IMR-90 (cell line): ENCODE results near the gene RABEP1. TPM values are rescaled to one million over a fixed set of nuclear protein-coding genes. Genes with fewer than 3 reads are reported as not detected.

Source experiments
- ATAC-seq: fragments of 200-7000 bp; cut with Tn5 transposase; 2 replicates; pipeline ENCODE4 v1.9.1; 2020; ENCODE audit warnings: low read depth, mild to moderate bottlenecking, moderate library complexity
- BruUV-seq: library from RNA; stranded (reverse); fragments of 400-500 nt; replicated peaks from 2 replicates; lab custom pipeline; 2021; lab: Mats Ljungman, UMichigan
- CTCF ChIA-PET: fragments of 300-600 bp; formaldehyde crosslinking; extraction: SDS; loops from one replicate; lab custom pipeline; 2021; ENCODE audit warnings: antibody characterized with exemption; lab: Yijun Ruan, JAX
- POLR2A ChIA-PET: fragments of 300-600 bp; sonication (Branson Sonifier 250); formaldehyde crosslinking; loops from one replicate; lab custom pipeline; 2022; ENCODE audit warnings: antibody characterized with exemption; ENCODE audit not compliant: unreplicated experiment; lab: Charles Lee
- DNase-seq: peaks from one replicate; pipeline ENCODE4 v3.0.0; 2013
- H2AFZ ChIP-seq: replicated peaks from 2 replicates; pipeline ENCODE3; 2013; ENCODE audit warnings: low read length, mild to moderate bottlenecking; ENCODE audit not compliant: poor library complexity
- H2AK5ac ChIP-seq: 2 replicates; pipeline ENCODE4 v1.6.1; 2013; ENCODE audit warnings: low read depth, low read length, inconsistent platforms
- H2AK9ac ChIP-seq: replicated peaks from 2 replicates; pipeline ENCODE3; 2013; ENCODE audit warnings: mild to moderate bottlenecking, low read depth, low read length, moderate library complexity; ENCODE audit not compliant: poor library complexity
- H2BK120ac ChIP-seq: 2 replicates; pipeline ENCODE4 v1.6.1; 2013; ENCODE audit warnings: low read depth, low read length, inconsistent platforms
- H2BK15ac ChIP-seq: 3 replicates; pipeline ENCODE4 v1.6.1; 2013; ENCODE audit warnings: low read depth, low read length, inconsistent platforms
- H2BK20ac ChIP-seq: 2 replicates; pipeline ENCODE4 v1.6.1; 2013; ENCODE audit warnings: low read depth, mild to moderate bottlenecking, inconsistent platforms, low read length, moderate library complexity
- H2BK5ac ChIP-seq: 2 replicates; pipeline ENCODE4 v1.6.1; 2013; ENCODE audit warnings: mild to moderate bottlenecking, low read depth, low read length, inconsistent platforms; ENCODE audit not compliant: poor library complexity, severe bottlenecking
- H3K14ac ChIP-seq: replicated peaks from 2 replicates; pipeline ENCODE4 v1.6.1; 2013; ENCODE audit warnings: low read depth, low read length, inconsistent platforms
- H3K18ac ChIP-seq: 2 replicates; pipeline ENCODE4 v1.6.1; 2013; ENCODE audit warnings: low read depth, low read length, control low read depth
- H3K23ac ChIP-seq: 2 replicates; pipeline ENCODE4 v1.6.1; 2013; ENCODE audit warnings: low read depth, low read length, inconsistent platforms
- H3K27ac ChIP-seq: 2 replicates; pipeline ENCODE4 v1.5.1; 2013; ENCODE audit warnings: mild to moderate bottlenecking, control low read depth, low read length; ENCODE audit not compliant: insufficient read depth
- H3K27me3 ChIP-seq: 2 replicates; pipeline ENCODE4 v1.6.1; 2013; ENCODE audit warnings: low read length; ENCODE audit not compliant: control insufficient read depth, insufficient read depth
- H3K36me3 ChIP-seq: 2 replicates; pipeline ENCODE4 v1.6.1; 2013; ENCODE audit warnings: low read length, mixed read lengths; ENCODE audit not compliant: control insufficient read depth, insufficient read depth
- H3K4ac ChIP-seq: 2 replicates; pipeline ENCODE4 v1.6.1; 2013; ENCODE audit warnings: low read depth, low read length, inconsistent platforms
- H3K4me1 ChIP-seq: 2 replicates; pipeline ENCODE4 v1.6.1; 2013; ENCODE audit warnings: low read length, mixed read lengths; ENCODE audit not compliant: control insufficient read depth, insufficient read depth
- H3K4me2 ChIP-seq: 2 replicates; pipeline ENCODE4 v1.6.1; 2013; ENCODE audit warnings: low read depth, mild to moderate bottlenecking, control low read depth, low read length, moderate library complexity
- H3K4me3 ChIP-seq: 2 replicates; pipeline ENCODE4 v1.5.1; 2013; ENCODE audit warnings: low read depth, mild to moderate bottlenecking, control low read depth, low read length, moderate library complexity; ENCODE audit not compliant: insufficient read depth
- H3K56ac ChIP-seq: 2 replicates; pipeline ENCODE4 v1.6.1; 2013; ENCODE audit warnings: low read length, inconsistent platforms; ENCODE audit not compliant: insufficient read depth; ENCODE audit errors: extremely low read depth
- H3K79me1 ChIP-seq, 2 experiments: 2 replicates each; pipeline ENCODE4 v1.6.1; 2013; ENCODE audit warnings: low read length in 2 of 2, inconsistent platforms in 1 of 2, low read depth in 1 of 2
- H3K9ac ChIP-seq: 2 replicates; pipeline ENCODE4 v1.6.1; 2013; ENCODE audit warnings: low read depth, low read length, control low read depth
- H3K9me1 ChIP-seq: 2 replicates; pipeline ENCODE4 v1.6.1; 2013; ENCODE audit warnings: low read length, inconsistent platforms; ENCODE audit not compliant: insufficient read depth
- H3K9me3 ChIP-seq: 2 replicates; pipeline ENCODE4 v1.6.1; 2013; ENCODE audit warnings: low read length; ENCODE audit not compliant: control insufficient read depth, insufficient read depth
- H4K20me1 ChIP-seq: 2 replicates; pipeline ENCODE4 v1.6.1; 2013; ENCODE audit warnings: low read length, inconsistent platforms; ENCODE audit not compliant: insufficient read depth
- H4K5ac ChIP-seq: 2 replicates; pipeline ENCODE4 v1.6.1; 2013; ENCODE audit warnings: mild to moderate bottlenecking, low read depth, low read length, control low read depth
- H4K8ac ChIP-seq, 2 experiments: 2 replicates each; pipeline ENCODE4 v1.6.1; 2013; ENCODE audit warnings: low read depth in 2 of 2, low read length in 2 of 2, control low read depth in 1 of 2, inconsistent platforms in 1 of 2
- H4K91ac ChIP-seq: 2 replicates; pipeline ENCODE4 v1.6.1; 2013; ENCODE audit warnings: low read depth, low read length, inconsistent platforms; ENCODE audit not compliant: insufficient read depth
- CHD1 ChIP-seq: IDR thresholded peaks from 2 replicates; pipeline ENCODE4 v1.6.1; 2012; ENCODE audit warnings: low read depth, low read length, improper control_type of control experiment
- MAZ ChIP-seq: IDR thresholded peaks from 2 replicates; pipeline ENCODE4 v1.6.1; 2012; ENCODE audit warnings: low read depth, mild to moderate bottlenecking, low read length, improper control_type of control experiment, moderate library complexity, borderline replicate concordance
- NFE2L2 ChIP-seq: fragments of 150-350 bp; IDR thresholded peaks from 2 replicates; pipeline ENCODE4 v1.6.1; 2016; ENCODE audit warnings: low read depth, mild to moderate bottlenecking, low read length
- RFX5 ChIP-seq: IDR thresholded peaks from 2 replicates; pipeline ENCODE4 v1.8.0; 2012; ENCODE audit warnings: low read depth, mild to moderate bottlenecking, low read length, moderate library complexity
- SMC3 ChIP-seq: fragments of 150-350 bp; IDR thresholded peaks from 2 replicates; pipeline ENCODE4 v1.6.1; 2016; ENCODE audit warnings: low read depth, mild to moderate bottlenecking, antibody characterized with exemption, low read length, moderate library complexity
- WGBS, 2 experiments: methylation state at CpG; one replicate each; pipeline versions ENCODE4 v1.1.5 to v1.1.7; 2013; ENCODE audit warnings: missing lambda C conversion rate in 2 of 2; ENCODE audit not compliant: insufficient read length in 1 of 2; ENCODE audit errors: extremely low coverage in 2 of 2; 5-methylcytosine and 5-hydroxymethylcytosine counted together
- dilution Hi-C: fragments of 300-500 bp; cut with HindIII; formaldehyde crosslinking; loops from one replicate; pipeline ENCODE4 v1.14.3; 2018; ENCODE audit warnings: low sequenced_read_pairs; ENCODE audit not compliant: unreplicated experiment
- in situ Hi-C: fragments of 300-500 bp; cut with MboI; formaldehyde crosslinking; loops from 3 replicates; pipeline ENCODE4 v1.14.3; 2019; ENCODE audit warnings: low sequenced_read_pairs, inconsistent platforms, mixed read lengths
- intact Hi-C: fragments of 100-400 bp; cut with micrococcal nuclease; formaldehyde crosslinking; loops from 2 replicates; pipeline ENCODE4 v1.10.0; 2022
- polyA plus RNA-seq, 3 experiments: library from polyadenylated mRNA; depleted of rRNA; stranded (reverse); fragments of >200 nt; gene quantifications; 2 replicates each; pipeline ENCODE4 v1.2.3, GENCODE V29; 2012; ENCODE audit warnings: low replicate concordance in 1 of 3
- total RNA-seq: library from RNA; depleted of rRNA; stranded (reverse); fragments of >200 nt; gene quantifications from 2 replicates; pipeline ENCODE4 v1.2.3, GENCODE V29; 2012
- TF ChIP-seq, protein P1 (sequence below): fragments of 150-350 bp; IDR thresholded peaks from 2 replicates; pipeline ENCODE4 v1.6.1; 2017; ENCODE audit warnings: mild to moderate bottlenecking, antibody characterized with exemption, low read length, low read depth
- TF ChIP-seq, protein P2 (sequence below): fragments of 150-350 bp; IDR thresholded peaks from 2 replicates; pipeline ENCODE4 v1.6.1; 2016; ENCODE audit warnings: low read depth, mild to moderate bottlenecking, low read length, moderate library complexity, borderline replicate concordance
- TF ChIP-seq, protein P3 (sequence below): conservative IDR thresholded peaks from 2 replicates; pipeline ENCODE4 v1.5.1; 2012; ENCODE audit warnings: mild to moderate bottlenecking, low read depth, low read length, improper control_type of control experiment

Gene RABEP1
- total and polyA plus RNA-seq, 2 of the 4 experiments (the other 2 are of a cell fraction): 15.3 to 38.2 TPM

DNA sequence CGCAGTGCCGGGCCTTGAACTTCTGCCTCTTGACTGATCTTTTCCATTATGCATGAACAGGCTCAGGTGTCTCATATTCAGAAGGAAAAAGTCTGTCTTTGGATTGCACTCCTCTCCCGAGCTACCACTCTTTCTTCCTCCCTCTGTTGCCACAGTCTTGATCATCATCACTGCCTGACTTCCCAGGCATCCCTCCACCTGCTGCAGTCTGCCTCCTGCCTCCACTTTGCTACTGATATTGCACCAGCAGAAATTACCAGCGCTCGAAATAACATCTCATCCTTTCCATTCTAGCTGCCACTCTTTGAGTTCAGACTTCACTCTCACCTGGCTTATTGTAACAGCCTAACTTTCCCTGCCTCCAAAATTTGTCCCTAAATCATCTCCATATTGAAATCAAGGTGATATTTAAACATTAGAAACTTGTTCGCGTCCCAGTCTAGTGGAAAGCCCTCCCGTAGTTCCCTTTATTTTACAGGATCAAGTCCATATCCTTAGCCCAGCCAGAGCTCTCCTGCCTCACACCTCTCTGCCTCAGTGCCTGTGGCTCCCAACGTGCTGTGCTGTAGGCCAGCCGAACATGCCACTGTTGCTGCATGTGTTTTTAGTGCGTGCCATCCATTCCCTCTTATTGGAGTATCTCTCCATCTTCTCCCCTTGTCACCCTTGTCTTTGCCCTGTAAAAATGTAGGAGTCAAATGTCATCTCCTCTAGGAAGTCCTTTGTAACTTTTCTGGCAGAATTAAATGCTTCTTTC is 97.4 kb downstream of the RABEP1 start (continued):
- no peak for TF ChIP-seq NFE2L2

DNA sequence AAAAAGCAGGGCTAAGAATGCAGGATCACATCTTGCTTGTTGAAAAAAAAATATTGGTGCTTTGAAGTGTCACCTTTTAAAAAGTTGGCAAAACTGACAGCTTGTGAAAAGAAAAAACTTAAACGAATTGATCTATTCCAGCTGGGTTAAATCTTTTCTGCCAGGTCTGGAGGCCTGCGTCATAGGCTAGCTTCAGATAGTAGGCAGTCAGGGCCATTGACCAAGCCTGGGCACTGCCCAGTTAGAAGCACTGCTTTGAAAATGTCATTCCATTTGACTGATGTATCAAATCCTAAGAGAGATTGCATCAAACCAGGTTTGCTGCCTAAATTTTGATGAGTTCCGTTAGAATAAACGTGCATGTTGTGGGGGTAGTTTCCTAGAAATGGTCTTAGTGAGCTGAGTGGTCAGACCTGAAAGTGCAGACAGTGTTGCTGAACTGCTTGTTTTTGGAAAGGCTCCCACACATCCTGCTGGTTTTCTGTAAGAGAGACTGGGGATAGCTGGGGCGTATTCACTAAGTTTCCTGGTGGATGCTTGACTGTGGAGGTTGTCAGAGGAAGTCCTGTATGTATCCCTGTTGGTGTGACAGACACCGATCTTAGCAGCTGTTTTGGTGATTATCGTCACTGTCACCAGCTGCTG is 98.5 kb downstream of the RABEP1 start:
- Histone ChIP-seq H4K8ac (no peak overlapping the region), H3K79me1 (peaks cover 2 to 3% of the 10 kb centered on the region in 2 experiments; a peak in 2 of 4 replicates), H2BK15ac (no peak overlapping the region), H3K9ac (no peak overlapping the region), H3K4ac (no peak overlapping the region), H3K36me3 (peaks cover 56% of the 10 kb centered on the region), H4K20me1 (no peaks in the 10 kb centered on the region), H3K9me3 (no peaks in the 10 kb centered on the region), H3K27me3 (no peaks in the 10 kb centered on the region), H3K56ac (no peak overlapping the region), H3K4me1 (no peaks in the 10 kb centered on the region), H3K9me1 (peaks cover 5% of the 10 kb centered on the region; the same call in 1 of the 2 replicates), H2AK9ac (no peak overlapping the region), H2BK5ac (no peak overlapping the region), H3K23ac (no peak overlapping the region), H3K27ac (no peak overlapping the region), H2BK20ac (no peak overlapping the region), H3K14ac (no peak overlapping the region), H2AFZ (no peak overlapping the region), H3K4me3 (no peak overlapping the region), H3K18ac (no peak overlapping the region), H2BK120ac (no peak overlapping the region), H4K91ac (no peak overlapping the region), H2AK5ac (no peak overlapping the region), H3K4me2 (no peak overlapping the region), H4K5ac (no peak overlapping the region)
- in situ Hi-C loops (no loop called here), dilution Hi-C loops (no loop called here), intact Hi-C loops (no loop called here)
- CTCF ChIA-PET: no interaction called here
- ATAC-seq: 0 out of 2 replicates have a peak, but pooled peaks have one; percentile 21
- no peak for DNase-seq
- 95% methylated on average over 2 of the region's 7 CpGs; no CpG with 5 or more reads in 1 of the 2 experiments for WGBS, 2 experiments
- TF ChIP-seq RFX5 (no peak), SMC3 (no peak), MAZ (no peak), CHD1 (no peak)
- TF ChIP-seq, protein P1, sequence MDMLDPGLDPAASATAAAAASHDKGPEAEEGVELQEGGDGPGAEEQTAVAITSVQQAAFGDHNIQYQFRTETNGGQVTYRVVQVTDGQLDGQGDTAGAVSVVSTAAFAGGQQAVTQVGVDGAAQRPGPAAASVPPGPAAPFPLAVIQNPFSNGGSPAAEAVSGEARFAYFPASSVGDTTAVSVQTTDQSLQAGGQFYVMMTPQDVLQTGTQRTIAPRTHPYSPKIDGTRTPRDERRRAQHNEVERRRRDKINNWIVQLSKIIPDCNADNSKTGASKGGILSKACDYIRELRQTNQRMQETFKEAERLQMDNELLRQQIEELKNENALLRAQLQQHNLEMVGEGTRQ: no peak
- TF ChIP-seq, protein P2, sequence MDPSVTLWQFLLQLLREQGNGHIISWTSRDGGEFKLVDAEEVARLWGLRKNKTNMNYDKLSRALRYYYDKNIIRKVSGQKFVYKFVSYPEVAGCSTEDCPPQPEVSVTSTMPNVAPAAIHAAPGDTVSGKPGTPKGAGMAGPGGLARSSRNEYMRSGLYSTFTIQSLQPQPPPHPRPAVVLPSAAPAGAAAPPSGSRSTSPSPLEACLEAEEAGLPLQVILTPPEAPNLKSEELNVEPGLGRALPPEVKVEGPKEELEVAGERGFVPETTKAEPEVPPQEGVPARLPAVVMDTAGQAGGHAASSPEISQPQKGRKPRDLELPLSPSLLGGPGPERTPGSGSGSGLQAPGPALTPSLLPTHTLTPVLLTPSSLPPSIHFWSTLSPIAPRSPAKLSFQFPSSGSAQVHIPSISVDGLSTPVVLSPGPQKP: no peak
- TF ChIP-seq, protein P3, sequence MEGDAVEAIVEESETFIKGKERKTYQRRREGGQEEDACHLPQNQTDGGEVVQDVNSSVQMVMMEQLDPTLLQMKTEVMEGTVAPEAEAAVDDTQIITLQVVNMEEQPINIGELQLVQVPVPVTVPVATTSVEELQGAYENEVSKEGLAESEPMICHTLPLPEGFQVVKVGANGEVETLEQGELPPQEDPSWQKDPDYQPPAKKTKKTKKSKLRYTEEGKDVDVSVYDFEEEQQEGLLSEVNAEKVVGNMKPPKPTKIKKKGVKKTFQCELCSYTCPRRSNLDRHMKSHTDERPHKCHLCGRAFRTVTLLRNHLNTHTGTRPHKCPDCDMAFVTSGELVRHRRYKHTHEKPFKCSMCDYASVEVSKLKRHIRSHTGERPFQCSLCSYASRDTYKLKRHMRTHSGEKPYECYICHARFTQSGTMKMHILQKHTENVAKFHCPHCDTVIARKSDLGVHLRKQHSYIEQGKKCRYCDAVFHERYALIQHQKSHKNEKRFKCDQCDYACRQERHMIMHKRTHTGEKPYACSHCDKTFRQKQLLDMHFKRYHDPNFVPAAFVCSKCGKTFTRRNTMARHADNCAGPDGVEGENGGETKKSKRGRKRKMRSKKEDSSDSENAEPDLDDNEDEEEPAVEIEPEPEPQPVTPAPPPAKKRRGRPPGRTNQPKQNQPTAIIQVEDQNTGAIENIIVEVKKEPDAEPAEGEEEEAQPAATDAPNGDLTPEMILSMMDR: no peak
- POLR2A ChIA-PET: no interaction called here
- BruUV-seq: no TSS peak
